GM19468 (cell line): Measurements from ENCODE around the gene REN.

Experiments
- ATAC-seq: cut with Tn5 transposase; IDR thresholded peaks from one replicate; pipeline ENCODE4 v1.9.1; 2021; ENCODE audit warnings: mild to moderate bottlenecking, moderate library complexity, moderate number of reproducible peaks; ENCODE audit not compliant: unreplicated experiment; ENCODE audit errors: extremely low read depth

Gene REN

DNA sequence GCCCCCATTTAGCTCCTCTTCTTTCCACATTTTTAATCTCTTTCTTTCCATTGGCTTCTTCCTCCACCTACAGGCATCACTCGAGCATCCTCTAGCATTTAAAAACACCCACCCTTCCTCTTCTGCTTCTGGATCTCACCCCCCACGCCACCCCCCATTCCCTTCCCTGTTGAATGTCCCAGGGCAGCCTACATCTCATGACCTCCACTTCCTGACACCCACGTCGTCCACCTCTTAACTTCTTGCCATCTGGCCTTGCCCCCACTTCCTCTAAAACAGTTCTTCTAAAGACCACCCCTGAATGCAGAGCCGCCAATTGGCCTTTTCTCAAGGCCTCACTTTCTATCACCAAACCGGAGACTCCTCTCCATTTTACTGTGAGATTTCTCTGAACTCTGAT lies 8.2 kb downstream of the REN start:
- ATAC-seq = no peak

DNA sequence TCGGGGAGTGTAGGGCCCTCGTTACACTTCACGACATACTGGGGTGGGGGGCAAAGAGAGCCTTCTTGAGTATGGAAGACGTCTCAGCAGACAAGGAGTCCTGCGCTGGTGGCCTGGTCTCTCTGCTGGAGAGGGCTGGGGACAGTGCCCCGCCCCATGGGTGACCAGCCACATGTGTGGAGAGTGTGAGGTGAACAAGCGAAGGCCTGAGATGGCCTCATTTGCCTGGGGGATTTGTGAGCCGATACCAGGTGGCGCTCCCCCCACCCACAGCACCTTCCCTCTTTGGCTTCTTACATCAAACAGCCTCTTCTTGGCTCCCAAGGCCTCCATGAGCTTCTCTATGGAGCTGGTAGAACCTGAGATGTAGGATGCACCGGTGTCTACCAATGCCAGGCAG lies 10.3 kb downstream of the REN start:
- no peak for ATAC-seq

DNA sequence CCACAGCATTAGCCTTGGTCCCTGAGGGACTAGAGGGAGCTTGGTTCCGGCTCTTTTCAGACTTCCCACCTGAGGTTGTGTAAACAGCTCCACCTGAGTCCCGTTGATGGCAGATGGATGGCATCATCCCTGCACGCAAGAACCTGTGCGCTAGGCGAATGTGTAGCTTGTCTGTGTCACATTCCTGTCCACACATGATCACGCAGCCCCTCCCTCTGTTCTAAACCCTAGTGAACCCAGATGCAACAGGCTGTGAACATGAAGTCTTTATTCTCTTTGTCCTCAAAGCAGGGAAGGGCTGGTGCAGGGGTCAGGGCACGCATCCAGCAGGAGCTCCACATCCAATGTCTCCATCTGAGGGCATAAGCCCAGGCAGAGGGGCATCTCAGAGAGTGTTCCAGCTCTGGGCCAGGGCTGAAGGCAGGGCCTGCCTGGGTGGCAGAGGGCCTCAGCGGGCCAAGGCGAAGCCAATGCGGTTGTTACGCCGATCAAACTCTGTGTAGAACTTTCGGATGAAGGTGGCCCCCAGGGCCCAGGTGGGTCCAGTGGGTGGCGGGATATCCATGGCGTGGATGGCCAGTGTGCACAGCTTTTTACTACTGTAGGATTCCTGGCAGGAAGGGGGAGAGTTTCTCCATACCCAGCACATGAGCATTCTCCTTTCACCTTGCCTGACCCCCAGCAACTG lies 11.4 kb downstream of the REN start:
- no peak for ATAC-seq

DNA sequence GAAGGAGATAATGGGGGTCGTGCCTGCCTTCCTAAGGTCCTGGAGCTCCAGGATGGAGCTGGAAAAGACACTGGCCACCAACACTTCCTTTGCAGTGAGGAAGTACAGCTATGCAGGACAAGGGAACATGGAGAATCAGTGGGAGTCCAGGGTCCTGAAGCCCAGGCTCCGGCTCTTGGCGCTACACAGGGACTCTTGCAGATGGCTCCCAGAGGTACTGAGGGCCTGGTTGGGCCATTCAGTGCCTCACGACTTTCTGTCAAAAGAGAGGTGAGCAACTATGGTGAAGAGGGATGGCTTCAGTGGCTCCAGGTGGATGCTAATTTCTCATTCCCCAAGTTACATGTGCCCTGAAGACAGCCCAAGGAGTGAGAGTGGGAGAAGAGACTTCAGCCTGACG lies 12.5 kb downstream of the REN start:
- no peak for ATAC-seq

DNA sequence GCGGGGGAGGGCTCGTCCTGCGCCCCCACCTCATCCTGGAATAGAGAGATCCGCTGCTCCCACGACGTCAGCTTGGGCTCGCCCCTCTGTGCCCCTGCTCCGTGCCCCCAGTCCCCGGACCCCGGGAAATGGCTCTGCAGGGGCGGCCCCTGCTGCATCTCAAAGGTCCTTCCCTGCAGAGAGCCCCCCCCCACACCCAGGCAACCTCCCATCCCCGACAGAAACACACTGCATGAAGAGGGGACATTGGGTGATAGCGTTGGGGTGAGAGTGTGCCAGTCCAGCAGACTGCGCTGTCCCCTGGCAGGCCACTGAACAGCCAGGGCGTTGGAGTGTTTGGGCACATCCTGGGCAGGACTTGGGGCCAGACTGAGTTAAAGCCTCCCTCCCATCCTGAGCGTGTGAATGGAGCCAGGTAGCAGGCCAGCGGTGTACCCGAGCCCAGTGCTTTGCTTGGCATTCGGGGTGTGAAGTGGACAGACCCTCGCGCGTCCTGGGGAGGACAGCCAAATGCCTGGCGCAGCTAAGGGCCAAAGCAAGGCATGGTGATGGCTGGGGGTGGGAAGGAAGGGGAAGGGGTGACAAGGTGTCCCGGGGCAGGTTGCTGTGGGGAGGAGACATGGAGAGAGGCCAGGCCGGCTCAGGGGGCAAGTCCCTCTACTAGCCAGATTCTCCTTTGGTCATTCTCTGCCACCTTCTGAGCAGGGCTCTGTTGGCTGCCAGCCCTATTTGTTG lies 13.7 kb downstream of the REN start:
- ATAC-seq = no peak

DNA sequence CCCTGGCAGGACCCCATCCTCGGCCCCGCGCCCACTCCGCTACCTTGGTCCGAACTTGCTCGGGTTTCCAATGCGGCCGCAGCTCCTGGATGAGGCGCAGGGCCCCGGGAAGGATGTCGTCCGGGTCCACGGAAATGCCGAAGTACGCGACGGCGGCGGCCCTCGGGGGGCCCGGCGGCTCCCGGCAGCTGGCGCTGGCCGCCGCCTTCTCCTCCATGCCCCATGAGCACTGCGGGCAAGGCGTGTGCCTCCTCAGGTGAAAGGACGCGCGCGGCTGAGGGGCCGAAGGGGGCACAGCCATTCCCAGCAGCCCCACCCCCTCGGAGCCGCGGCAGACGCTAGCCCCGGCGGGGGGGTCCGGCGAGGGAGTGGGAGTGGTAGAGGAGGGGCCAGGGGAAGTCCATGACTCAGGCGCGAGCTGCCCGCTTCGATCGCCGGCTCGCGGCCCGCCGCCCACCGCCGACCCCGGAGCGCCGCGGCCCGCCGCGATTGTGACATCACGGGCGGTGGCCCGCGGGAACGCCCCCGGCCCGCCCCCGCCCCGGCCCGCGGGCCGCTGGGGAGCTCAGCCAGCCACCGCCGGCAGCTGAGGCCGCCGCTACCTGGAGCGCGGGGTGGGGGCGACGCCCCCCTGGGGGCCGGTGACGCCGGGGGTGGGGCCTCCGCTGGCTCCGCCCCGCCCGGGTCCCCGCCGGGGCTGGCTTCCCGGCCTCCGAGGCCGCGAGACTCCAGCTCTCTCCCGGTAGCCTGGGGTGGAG lies 14.4 kb downstream of the REN start, which contains the start of gene ETNK2:
ETNK2 (minus strand) TSS at position 493 of the 758 bp plus-strand sequence; CDS start at position 301, 192 bp downstream.
- ATAC-seq = no peak

DNA sequence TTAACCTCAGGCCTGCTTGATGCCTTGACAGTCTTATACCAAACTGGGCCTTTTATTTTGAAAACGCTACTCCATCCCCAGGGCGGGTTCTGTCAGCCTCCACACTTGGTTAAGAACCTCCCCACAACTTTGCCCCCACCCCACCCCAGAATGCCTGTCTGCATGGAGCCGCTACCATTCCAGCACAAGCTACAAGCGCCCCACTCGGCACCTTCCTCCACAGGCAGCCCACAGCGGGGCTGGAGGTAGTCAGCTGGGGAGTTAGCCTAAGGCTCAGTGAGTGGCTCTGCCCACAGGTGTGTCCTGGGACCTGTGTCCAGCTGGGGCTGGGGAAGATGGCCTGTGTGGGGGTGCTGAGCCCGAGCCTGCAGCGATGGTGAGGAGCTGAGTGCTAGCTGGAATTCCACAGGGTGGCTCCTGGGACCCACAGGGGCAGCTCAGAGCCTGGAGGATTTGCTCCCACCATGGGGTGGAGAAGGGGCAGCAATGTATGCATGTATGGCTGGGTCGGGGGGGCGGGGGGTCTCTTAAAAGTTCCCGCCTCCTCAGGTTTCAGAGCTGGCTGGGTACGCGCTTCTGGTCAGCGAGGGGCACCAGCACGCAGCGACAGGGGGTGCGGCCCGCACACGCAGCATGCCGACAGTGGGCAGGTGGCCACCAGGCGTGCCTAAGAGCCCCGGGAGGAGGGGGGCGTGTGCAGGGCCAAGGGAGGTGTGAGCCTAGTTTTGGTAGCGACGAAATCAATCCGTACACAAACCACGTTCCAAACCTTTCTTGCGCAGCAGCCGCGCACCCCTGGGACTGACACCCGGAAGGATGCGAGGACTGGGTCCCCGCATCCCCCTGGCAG lies 15.2 kb downstream of the REN start:
- no peak for ATAC-seq

DNA sequence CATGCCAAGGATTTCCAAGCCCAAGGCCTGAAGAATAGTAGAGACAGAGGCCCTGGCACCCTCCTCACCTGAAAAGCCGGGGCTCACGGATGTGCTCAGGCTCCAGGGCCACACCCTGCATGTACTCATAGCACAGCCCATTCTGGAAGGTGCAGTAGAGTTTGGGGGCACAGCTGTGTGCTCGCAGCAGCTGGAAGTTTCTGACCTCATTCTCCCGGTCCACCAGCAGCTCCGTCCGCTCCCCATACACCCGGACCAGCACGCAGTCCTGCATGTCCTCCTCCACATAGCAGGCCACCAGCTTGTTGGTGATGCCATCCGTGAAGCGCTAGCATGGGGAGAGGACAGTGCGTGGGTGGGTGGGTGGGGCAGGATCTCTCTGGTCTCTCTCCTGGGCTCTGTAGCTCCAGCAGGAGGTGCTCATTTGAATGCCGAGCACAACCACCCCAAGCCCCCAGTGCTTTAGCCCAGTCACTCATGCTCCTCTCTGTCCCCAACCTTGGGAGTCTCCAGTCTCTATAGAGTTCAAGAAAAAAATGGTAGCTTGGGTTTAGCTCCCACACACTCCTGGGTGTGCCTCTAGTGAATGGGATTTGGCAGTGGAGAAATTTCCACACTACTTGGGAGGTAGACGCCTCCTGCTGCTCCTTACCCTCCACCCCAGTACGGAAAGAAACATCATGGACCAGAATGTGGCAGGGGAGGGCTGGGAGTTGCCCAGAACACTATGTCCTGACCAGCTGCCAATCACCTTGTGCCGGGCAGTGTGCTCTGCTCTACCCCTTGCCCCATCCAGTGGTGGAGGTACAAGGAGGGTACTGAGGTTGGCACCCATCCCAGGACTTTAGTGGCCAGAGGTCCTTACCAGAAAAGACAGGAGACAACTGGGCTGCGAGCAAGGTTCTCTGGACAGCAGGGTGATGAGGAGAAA lies 16.2 kb downstream of the REN start:
- no peak for ATAC-seq

DNA sequence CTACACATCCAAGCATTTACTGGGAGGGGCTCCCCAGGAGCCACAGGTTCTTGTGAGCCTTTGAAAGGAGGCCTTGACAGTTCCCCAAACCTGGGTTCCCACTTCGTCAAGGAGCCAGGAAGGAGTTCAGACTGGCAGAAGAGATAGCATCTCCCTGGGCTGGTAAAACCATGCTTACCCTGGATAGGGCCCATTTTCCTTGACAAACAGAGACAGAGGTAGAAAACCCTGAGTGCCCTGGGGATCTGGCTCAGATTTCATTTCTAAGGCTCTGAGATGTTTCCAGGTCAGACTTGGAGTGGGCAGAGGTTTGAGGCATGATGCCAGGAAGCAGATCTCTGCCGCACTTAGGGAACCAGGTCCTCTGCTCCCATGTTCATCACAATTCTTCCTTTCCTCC lies 17.0 kb downstream of the REN start:
- ATAC-seq = no peak

DNA sequence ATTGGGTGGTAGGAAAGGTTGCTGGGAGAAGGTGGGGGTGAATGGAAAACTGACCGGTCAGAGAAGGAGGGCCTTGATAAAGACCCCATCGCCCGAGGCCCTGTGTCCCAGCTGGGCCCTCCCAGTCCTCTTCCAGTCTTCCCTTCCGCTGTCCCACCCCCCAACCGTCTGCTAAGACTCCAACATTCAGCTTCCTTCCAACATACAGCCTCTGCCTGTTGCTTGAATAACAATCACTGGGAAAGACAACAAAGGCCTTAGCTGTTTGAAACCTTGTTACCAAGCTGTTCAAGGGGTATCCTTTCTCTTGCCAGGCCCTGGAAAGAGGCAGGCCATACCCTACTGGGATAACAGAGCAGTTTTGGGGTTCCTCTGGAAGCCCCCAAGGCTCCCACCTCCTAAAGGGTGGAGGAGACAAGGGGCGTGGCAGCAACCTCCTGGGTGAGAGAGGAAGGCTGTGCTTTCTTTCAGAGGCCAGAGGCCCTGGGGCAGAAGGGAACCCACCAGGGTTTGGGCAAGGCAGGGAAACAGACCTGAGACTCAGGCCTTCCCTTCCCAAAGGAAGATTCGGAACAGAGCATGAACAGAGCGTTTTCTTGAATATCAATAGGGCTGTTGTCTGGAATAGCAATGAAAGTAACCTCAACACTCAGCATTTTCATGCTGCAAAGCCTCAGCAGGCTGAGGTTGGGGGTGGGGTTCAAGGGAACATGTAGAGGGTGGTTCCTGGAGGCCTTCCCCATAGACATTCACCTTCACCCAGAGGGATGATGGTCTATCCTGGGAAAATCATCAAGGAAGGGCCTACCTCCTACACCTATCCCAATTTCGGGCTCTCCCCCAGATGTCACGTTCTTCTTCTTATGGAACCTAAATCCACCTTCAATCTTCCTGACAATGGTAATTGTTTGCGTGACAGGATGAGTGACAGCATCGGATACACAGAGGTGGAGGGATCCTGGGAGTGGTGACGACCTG lies 18.4 kb downstream of the REN start:
- ATAC-seq = no peak

DNA sequence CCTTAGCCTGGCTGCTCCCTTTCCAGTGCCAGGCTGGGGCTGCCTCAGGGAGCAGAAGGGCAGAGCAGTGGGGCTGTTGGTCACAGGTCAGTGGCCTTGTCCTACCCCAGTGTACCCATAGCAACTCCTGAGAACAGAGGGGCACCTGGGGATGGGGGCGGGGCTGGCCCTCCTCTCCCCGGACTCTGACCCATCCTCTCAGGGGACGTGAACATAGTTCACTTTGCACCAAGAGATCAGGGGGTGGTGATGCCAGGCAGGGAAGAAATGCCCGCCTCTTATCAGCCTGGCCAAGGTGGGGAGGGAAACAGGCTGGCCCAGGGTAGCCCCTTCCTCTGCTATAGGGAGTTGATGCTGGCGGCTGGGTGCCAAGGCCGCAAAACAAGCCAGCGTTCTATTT lies 19.2 kb downstream of the REN start:
- ATAC-seq = no peak

DNA sequence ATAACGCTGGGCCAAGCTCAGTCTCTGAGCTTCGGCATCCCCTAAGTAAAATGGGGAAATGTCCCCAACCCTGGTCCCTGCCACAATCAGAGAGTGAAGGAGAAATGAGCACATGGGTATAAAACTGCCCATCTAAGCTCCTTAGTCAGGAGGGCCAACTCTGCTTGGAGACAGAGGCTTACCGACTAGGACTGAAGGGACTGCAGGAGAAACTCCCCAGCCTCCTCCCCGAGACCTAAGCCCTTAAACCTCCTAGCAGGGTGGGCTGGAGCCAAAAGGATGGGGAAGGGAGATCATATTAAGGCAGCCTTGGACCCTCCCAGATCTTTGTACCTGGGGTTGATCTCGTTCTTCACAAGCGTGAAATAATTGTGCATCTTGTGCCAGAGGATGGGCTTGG lies 19.8 kb downstream of the REN start:
- no peak for ATAC-seq

DNA sequence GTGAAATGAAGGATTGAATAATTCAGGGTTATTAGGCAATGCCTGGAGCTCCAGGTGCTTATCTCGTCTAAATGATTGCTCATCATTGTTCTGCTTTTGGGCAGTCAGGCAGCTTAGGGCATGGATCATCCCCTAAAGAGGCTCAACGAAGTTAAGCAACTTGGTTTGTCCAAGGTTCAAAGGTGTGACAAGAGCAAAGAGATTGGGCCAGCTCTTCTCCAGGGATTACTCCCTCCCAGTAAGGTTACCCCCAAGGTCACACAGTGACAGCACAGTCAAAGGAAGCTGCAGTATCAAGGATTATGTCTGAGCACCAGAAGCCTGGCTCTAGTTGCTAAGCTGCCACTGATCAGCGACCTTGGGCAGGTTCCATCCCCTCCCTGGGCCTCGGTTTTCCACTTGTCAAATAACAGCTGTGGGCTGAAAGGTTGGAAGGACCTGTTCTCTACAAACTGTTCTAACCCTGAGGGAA lies 21.1 kb downstream of the REN start:
- no peak for ATAC-seq

DNA sequence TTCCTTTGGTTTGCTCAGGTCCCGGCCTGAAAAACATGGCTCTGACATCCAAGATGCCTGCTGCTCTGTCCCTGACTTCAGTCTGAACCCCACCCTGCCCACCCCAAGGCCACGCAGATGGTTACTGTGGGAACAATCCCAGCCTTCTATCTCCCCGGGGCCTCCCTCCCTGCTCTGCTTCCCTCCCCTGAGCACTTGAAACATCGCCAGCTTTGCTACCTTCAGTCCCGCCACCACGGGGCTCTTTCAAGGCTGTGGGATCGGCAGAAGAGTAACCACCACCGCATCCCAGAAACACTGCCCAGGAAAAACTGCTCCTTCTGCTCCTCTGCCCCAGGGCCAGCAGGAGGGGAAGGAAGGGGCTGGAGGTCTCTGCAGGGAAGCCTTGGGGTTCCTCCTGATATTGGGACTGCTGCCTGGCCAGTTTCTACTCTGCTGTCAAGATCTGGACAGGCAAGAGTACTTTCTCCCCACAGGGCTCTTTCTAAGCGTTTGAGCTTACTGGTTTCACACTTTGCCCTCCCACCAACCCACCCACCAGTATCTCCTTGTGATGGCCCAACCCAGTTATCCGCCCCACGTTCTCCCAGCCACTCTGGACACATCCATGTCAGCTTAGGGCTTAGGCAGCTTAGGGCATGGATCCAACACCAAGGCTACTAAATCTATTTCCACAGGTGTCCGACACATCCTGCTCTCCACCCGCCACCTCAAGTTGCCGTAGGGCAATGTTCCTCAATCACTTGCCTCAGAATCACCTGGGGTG lies 22.7 kb downstream of the REN start:
- ATAC-seq = no peak

DNA sequence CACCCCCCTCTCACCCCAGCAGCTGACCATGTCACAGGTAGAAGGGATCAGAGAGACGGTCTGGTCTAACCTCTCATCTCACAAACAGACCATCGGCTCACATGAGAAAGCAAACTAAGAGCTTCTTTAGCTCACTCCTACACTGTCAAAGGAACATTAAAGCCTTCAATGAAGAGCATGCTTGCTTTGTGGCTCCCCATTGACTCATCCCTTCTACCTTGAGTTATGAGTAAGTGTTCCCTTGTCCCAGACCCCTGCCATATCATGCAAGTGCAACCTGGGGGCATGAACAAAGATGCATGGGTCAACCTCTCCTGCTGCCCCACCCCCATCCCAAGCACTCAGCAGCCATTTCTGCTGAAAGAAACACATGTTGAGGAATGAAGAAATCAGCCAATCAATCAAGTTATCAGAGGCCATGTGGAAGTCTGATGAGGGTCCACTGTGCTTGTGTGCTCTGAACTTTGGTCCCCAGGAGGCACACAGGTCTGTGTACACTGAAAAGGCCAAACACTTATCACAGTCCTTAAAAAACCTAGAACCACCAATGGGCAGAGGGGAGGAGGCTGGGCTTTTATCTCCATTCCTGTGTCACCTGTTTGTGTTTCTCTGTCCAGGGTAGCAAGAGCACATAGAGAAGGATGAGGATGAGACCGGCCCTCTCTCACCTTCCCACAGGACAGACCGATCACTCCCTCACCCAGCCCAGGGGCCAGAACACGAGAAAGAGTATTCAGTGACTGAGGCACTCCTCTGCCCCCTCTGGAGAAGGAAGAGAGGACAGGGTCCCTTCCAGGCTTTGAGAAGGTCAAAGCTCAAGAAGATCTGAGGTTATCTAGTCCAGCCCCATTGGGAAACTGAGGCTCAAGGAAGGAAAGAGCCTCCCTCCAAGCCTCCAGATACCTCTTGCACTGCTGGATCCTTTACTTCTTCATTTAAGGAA lies 23.8 kb downstream of the REN start:
- ATAC-seq = no peak

DNA sequence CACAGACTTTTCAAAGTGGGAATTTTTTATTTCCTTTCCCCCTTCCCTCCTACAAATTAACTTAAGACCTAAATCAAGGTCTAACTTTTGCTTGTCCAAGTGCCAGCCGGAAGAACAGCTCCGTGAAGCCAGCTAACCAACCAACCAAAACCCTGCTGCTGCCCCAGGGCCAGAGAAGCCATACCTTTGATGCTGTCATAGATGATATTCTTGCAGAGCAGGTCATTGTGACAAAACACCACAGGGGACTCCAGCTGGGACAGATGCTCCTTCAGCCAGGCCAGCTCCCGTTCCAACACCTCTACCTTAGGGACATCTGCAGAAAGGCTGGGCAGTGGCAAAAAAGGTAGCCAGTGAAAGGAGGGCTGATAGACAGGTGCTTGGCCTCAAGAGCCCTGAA lies 25.0 kb downstream of the REN start:
- ATAC-seq = no peak
